GM18873 (cell line): ENCODE measurements around the gene COX5A.

ENCODE experiments used
- ATAC-seq: cut with Tn5 transposase; IDR thresholded peaks from one replicate; pipeline ENCODE4 v1.9.1; 2021; ENCODE audit warnings: mild to moderate bottlenecking, moderate library complexity, moderate number of reproducible peaks; ENCODE audit not compliant: unreplicated experiment, low FRiP score

COX5A gene

GRCh38 chr15:74873036-74873755 lies 64.7 kb downstream of the COX5A start, which contains the start of gene SCAMP2:
Gene SCAMP2, minus strand, starts transcription at chr15:74873365. Its CDS starts 110 bp downstream, at chr15:74873255.
- ATAC-seq: peak; percentile 77

- no peak for ATAC-seq
Measured at GRCh38 chr15:74872702-74873035, 65.2 kb downstream of the COX5A start.

GRCh38 chr15:74870436-74871215 lies 67.2 kb downstream of the COX5A start:
- ATAC-seq: no peak
